ENCODE results near the gene SPTBN4.
A peak's percentile ranks its signal among the peaks of the same experiment; 100 is the strongest.
"Not testable (repeated sequence)": the region's sequence is repeated elsewhere in the genome, so short reads cannot be mapped to it uniquely, and the experiment has no call there.

SPTBN4 gene

GRCh38 chr19:40442328-40443130 lies 24.3 kb upstream of the SPTBN4 start:
- no peak for DNase-seq

GRCh38 chr19:40443131-40443999 lies 23.4 kb upstream of the SPTBN4 start:
- peak; percentile 100 for DNase-seq

- peak; percentile 96 for DNase-seq
Observed at GRCh38 chr19:40444000-40444824, 22.6 kb upstream of the SPTBN4 start, which contains the start of gene SERTAD3. TSS of gene SERTAD3 (minus strand) at chr19:40444335. CDS start at chr19:40442080, 2,255 bp downstream.

GRCh38 chr19:40444825-40445312 lies 21.9 kb upstream of the SPTBN4 start:
- no peak for DNase-seq

GRCh38 chr19:40445780-40446262 lies 21.0 kb upstream of the SPTBN4 start:
- no peak for DNase-seq

GRCh38 chr19:40446263-40446784 lies 20.5 kb upstream of the SPTBN4 start:
- no peak for DNase-seq

DNA sequence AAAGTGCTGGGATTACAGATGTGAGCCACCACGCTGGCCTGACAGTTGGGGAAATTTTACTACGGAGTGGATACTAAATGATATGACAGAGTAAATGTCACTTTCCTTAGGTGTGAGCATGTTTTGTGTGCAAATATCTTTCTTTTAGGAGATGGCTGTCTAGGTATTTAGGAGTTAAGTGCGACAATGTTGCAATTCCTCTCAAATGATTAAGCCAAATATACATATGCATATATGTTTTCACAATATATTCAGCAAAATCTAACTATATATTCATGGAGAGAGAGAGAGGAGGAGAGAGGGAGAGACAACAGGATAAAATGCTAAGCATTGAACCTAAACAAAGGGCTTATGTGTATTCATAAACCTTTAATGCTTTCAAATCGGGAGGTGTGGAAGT lies 17.3 kb upstream of the SPTBN4 start:
- DNase-seq: no peak

- DNase-seq: no peak
Observed at GRCh38 chr19:40450664-40451063, 16.1 kb upstream of the SPTBN4 start.

- DNase-seq: no peak
Observed at GRCh38 chr19:40452016-40452415, 14.8 kb upstream of the SPTBN4 start.

GRCh38 chr19:40453151-40453735 lies 13.6 kb upstream of the SPTBN4 start:
- no peak for DNase-seq

DNA sequence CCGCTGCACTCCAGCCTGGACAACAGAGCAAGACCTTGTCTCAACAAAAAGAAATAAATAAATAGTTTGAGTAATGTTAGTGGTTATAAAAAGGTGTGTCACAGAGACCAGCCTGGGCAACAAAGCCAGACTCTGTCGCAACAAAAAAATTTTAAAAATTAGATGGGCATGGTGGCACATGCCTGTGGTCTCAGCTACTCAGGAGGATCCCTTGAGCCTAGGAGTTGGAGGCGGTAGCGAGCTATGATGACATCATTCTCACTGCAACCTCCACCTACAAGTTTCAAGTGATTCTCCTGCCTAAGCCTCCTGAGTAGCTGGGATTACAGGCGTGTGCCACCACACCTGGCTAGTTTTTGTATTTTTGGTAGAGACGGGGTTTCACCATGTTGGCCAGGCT lies 12.9 kb upstream of the SPTBN4 start:
- DNase-seq: not testable (repeated sequence)

DNA sequence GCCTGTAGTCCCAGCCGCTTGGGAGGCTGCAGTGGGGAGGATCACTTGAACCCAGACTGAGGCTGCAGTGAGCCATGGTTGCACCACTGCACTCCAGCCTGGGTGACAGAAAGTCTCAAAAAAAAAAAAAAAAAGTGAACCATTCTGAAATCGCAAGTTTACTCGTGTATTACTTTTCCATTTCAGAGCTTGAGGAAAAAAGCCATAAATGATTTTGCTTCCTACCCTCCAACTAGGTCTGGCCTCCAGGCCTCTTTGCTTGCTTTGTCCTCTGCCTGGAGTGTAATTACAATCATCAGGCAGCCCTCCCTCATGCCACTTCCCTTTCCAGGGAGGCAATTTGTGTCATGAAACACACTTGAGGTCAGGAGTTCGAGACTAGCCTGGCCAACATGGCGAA lies 9.8 kb upstream of the SPTBN4 start:
- no peak for DNase-seq

DNA sequence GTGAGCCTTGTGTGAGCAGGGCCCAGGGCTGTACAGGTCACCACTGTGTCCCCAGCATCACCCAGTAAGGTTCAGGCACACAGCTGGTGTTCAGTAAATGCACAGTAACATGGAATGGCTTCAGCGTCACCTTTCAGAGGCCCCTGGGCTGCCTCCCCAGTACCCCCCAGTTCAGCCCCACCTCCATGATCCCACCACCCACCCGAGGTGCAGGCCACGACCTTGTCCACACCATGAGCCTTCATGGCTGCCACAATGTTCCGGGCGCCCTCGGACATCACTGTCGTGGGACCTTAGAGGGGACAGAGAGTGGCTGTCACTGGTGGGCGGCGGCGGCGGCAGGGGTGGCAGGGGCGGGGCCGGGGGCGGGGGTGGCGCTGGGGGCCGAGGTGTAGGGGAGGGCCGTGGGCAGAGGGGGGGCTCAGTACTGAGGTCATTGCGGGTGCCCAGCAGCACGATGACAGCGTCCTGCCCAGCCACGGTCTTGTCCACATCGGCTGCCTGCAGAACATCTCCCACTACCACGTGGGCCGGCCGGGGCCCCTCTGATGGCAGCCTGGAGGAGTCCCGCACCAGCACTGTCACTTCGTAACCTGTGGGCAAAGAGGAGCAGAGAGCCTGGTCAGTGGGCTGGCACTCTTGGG lies 8.7 kb upstream of the SPTBN4 start:
- no peak for DNase-seq

DNA sequence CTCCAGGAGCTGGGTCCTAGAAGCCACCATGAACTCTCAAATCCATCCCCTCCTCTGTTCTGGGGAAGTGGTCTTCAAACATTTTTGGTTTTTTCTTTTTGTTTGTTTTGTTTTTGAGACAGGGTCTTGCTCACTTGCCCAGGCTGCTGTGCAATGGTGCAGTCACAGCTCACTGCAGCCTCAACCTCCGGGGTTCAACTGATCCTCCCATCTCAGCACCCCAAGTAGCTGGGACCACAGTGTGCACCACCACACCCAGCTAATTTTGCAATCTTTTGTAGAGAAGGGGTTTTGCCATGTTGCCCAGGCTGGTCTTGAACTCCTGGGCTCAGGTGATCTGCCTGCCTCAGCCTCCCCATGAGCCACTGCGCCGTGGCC lies 8.2 kb upstream of the SPTBN4 start:
- no peak for DNase-seq

GRCh38 chr19:40460185-40460584 lies 6.6 kb upstream of the SPTBN4 start:
- DNase-seq: no peak

DNA sequence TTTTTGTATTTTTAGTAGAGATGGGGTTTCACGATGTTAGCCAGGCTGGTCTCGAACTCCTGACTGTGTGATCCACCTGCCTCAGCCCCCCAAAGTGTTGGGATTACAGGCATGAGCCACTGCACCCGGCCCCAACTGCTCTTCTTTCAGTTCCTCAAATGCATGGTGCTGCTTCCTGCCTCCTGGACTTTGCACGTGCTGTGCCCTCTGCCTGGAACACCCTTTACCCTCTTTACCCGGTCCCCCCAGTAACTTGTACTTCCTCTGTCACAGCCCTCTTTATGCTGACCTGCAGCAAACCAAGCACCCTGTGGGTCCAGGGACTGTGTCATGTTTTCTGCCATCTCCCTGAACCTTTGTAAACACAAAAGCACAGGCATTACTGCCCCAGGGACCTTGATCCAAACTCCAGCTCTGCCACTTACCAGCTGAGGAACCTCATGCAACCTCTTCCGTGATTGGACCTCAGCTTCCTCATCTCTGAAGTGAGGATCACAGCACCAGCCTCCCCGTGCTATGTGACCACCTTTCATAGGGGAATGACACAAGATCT lies 5.1 kb upstream of the SPTBN4 start:
- no peak for DNase-seq

- DNase-seq: not testable (repeated sequence)
Observed at GRCh38 chr19:40463587-40464037, 3.2 kb upstream of the SPTBN4 start.

- DNase-seq: peak; percentile 77
Observed at GRCh38 chr19:40464059-40465024, 2.5 kb upstream of the SPTBN4 start.

- peak; percentile 53 for DNase-seq
Observed at GRCh38 chr19:40465025-40465556, 1.7 kb upstream of the SPTBN4 start.

All from CD4-positive, alpha-beta T cell treated with Interleukin-17A for 1 hour (primary cell).